GM19023 (cell line): Measurements from ENCODE around the gene RHBDF1.
"Not testable (repeated sequence)": the region's sequence is repeated elsewhere in the genome, so short reads cannot be mapped to it uniquely, and the experiment has no call there.

Experiments
- ATAC-seq: cut with Tn5 transposase; IDR thresholded peaks from one replicate; pipeline ENCODE4 v1.9.1; 2021; ENCODE audit warnings: mild to moderate bottlenecking, moderate library complexity; ENCODE audit not compliant: unreplicated experiment

Gene RHBDF1

GRCh38 chr16:37511-37910 is 34.9 kb downstream of the RHBDF1 start:
- ATAC-seq: no peak

GRCh38 chr16:36336-36984 is 36.0 kb downstream of the RHBDF1 start:
- ATAC-seq: no peak

GRCh38 chr16:35678-36305 is 36.6 kb downstream of the RHBDF1 start:
- no peak for ATAC-seq

- ATAC-seq: no peak
Measured at GRCh38 chr16:35011-35677, 37.3 kb downstream of the RHBDF1 start.

- ATAC-seq: no peak
Measured at GRCh38 chr16:34648-34987, 37.8 kb downstream of the RHBDF1 start.

- no peak for ATAC-seq
Measured at GRCh38 chr16:33877-34647, 38.4 kb downstream of the RHBDF1 start.

- not testable (repeated sequence) for ATAC-seq
Measured at GRCh38 chr16:33154-33876, 39.1 kb downstream of the RHBDF1 start.

GRCh38 chr16:30627-31026 is 41.8 kb downstream of the RHBDF1 start:
- not testable (repeated sequence) for ATAC-seq

GRCh38 chr16:25926-26348 is 46.5 kb downstream of the RHBDF1 start:
- not testable (repeated sequence) for ATAC-seq

- not testable (repeated sequence) for ATAC-seq
Measured at GRCh38 chr16:24151-24550, 48.3 kb downstream of the RHBDF1 start.

- ATAC-seq: not testable (repeated sequence)
Measured at GRCh38 chr16:20886-21285, 51.5 kb downstream of the RHBDF1 start.

GRCh38 chr16:17062-17765 is 55.2 kb downstream of the RHBDF1 start:
- ATAC-seq: not testable (repeated sequence)

GRCh38 chr16:10772-11171 is 61.7 kb downstream of the RHBDF1 start:
- not testable (repeated sequence) for ATAC-seq

GRCh38 chr16:9903-10665 is 62.3 kb downstream of the RHBDF1 start:
- no peak for ATAC-seq
